Measurements from ENCODE around the gene ADARB2.

The ADARB2 gene

DNA sequence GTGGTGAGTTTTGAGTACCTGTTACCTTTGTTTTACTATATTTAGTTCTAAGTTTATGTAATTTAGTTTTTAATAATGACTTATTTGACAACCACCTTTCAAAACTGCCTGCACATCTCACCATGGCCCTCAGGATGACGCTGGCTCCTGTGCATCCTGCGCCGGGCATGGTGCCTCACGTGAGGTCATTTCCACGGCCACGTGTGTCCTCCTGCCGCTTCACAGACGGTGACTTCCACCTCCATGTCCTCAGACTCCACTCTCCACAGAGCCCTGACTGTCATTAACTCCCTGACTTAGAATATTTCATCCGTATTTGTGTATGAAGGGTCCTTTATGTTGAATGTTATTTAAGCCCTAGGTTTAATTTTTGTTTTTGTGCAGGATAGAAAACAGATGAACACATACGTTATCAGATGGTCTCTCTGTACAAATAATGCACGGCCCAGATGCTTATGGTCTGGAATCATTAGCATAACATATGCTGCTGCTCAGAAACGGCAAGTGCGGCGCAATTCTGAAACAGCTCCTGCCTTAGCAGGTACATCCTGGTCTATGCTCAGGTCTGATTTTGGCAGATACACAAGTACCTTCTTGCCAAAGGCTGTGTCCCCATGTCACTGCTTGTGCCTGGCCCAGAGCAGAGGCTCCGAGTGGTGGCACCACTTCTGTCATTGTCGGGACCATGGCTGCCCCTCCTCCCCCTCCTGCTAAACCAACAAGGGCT is 525.3 kb downstream of the ADARB2 start:
- DNase-seq (ENCODE audit: low read depth in 3 of 3) = no peak

DNA sequence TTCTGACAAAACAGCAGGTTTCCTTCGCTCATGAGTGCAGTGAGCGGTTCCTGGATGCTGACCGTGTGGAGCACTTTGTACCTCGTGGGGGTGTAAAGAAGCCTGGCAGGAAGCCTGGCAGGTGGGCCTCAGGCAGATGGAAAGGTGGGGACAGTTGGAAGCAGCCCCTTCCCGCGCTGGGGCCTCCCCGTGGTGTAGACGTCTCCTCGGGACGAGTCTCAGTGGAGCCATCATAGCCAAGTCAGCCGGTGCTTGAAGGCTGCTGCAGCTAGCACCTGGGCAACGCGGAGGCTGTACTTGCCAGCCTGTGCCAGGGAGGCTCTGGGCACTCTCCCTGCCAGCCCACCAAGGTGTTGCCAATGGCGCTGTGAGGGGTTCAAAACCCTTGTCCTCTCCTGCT is 526.7 kb downstream of the ADARB2 start:
- DNase-seq (ENCODE audit: low read depth in 3 of 3) = no peak

DNA sequence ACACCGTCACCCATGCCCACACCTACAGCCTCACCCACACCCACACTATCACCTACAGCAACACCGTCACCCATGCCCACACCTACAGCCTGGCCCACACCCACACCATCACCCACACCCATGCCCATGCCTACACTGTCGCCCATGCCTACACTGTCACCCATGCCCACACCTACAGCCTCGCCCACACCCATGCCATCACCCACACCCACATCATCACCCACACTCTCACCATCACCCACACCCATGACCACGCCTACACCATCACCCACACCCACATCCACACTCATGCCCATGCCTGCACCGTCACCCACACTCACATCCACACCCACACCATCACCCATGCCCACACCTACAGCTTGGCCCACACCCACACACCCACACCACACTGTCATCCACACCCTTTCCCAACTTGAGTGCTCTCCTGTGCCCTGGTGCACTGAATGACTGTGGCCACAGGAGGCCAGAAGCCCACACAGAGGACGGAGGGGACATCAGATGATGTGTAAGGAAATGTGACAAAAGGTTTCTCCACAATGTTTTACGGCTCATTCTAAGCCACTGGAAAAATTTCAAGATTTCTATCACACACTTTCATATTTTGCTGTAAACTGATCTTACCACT is 527.9 kb downstream of the ADARB2 start:
- no peak for DNase-seq (ENCODE audit: low read depth in 3 of 3)

DNA sequence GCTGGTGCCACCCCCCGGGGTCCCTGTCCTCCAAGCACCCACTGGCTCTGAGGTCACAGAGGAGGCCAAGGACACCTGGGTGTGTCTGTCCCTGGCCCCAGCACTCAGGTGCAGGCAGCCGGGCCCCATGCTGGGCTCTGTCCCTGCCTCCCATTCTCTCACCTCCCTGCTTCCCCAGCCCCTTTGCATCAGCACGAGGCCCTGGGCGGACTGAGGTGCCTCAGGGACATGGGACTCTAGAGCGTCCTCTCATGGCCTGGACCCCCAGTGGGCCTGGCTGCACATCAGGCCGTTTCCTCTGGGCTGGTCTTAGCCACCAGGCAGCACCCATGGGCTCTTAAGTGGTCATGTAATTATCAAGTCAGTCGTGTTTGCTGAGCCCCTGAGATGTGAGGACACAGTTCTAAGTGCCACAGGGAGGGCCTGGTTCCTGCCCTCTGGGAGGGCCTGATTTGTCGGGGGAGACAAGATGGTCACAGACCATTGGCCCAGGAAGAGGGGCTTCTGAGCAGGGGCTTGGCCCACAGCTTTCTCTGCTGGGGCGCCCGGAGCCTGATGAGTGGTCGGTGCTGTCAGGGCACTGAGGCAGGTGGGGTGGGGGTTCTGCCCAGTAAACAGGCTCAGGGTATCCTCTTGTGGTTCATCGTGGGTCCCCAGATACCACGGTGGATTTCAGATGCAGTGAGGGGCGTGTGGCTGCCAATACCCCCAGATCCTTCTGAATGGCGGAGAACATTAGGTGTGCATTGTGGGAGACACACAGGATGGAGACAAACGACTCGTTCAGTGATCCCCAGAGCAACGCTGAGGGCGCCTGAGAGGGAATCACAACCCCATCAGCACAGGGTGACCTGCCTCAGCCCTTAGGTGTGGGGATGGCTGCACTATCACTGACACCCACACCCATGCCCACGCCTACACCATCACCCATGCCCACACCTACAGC is 528.7 kb downstream of the ADARB2 start:
- DNase-seq (ENCODE audit: low read depth in 3 of 3) = no peak

DNA sequence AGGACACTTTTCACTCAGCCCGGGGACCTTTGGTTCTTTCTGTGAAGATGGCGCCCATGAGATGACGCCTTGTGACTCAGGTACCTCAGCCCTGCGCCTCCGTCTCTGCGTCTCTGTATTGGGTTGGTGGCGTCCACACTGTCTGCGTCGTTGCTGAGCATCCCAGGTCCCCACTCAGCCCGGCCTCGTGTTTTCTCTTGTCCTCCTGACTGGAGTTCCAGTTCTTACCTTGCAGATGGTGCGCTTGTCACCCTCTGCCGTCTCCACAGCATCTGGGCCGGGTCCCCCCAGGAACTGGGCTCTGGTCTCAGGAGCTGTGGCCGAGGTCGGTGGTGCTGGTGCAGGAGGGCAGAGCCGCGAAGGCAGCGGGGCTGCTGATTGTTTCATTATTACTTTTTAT is 530.7 kb downstream of the ADARB2 start:
- DNase-seq (ENCODE audit: low read depth in 3 of 3) = no peak

DNA sequence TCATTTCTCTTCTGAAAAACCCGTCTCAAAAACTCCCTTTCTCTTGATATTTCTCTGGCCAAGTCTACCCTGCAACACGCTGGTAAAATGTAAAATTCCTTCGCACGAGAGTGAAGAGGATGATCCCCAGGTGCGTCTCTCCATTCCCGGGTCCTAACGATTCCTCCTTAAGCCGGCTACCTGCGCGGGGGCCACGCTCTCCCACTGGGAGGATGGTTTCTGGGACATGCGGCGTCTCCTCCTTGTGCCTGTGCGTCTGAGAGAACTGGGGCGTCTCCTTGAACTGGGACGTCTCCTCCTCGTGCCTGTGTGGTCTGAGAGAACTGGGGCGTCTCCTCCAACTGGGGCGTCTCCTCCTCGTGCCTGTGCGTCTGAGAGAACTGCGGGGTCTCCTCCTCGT is 531.2 kb downstream of the ADARB2 start:
- no peak for DNase-seq (ENCODE audit: low read depth in 3 of 3)

DNA sequence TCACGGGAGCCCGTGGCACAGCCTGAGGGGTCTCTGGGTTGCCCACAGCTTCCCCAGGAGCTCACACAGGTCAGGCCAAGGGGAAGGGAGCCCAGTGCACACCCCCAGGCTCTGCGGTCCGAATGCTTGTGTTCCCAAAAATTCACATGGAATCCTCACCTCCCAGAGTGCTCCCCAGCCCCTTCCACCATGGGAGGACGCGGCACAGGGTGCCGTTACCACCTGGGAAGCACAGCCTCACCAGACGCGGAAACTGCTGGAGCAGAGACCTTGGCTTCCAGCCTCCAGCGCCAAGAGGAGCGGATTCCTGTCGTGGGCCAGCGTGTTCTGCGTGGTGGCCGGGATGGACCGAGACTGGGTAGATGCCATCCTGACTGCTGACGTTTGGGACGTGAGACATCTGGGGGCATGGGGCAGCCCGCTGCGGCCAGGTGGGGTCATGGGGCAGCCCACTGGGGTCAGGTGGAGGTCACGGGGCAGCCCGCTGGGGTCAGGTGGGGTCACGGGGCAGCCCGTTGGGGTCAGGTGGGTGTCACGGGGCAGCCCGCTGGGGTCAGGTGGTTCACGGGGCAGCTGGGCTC is 531.8 kb downstream of the ADARB2 start:
- no peak for DNase-seq (ENCODE audit: low read depth in 3 of 3)

DNA sequence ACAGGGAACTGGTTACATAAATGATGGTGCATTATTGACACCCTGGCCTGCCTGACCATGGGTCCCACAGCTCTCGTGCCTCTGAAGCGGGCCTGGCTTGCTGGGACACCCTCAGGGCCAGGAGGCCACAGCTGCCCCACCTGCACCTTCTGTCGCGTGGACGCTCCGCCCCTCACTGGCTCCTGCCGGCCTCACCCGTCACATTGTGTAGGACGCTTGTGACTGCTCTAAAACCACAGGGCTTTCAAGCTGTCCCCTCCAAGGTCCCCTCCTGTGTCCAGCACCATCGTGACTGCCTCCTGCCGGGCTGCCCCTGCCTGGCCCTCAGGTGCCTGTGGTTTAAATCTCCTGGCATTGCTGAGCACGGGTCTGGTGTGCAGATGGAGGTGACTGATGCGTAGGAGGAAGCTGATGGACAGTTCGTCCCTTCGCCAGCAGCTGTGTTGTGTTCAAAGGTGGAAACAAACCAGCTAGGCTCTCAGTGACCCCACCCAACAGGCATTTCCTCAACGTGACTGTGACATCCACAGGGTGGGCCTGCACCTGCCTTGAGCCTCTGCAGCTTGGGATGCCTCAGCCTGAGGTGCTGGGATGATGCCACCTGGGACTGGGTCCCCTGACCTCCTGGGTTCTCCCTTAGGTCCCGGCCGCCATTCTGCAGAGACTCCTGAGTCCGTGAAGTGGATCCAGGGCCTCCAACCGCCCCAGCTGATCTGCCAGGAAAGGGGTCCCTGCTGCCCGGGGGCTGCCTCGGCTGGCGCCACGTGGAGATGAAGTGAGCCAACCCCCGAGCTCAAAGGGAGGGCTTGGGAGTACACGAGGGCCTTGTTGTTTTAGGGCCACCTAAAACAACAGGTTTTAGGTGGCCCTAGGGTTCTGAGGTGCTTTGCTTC is 532.6 kb downstream of the ADARB2 start:
- no peak for DNase-seq (ENCODE audit: low read depth in 3 of 3)

DNA sequence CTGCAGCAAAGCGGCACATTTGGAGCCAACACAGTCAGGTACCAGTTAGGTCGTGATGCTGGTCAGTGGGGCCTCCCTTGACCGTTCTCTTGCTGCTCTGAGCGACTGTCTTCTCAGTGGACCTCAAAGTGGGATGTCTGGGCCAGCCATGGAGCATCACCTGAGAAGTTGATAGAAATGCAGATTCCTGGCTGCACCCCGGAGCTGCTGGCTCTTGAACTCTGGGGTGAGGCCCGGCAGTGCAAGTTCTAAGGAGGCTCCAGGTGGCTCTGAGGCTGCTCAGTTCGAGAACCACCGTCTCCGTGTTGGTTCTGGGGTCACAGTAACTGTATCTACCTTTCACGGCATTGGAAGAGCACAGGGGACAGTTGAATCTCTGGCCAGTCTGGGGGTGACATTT is 533.6 kb downstream of the ADARB2 start:
- no peak for DNase-seq (ENCODE audit: low read depth in 3 of 3)

DNA sequence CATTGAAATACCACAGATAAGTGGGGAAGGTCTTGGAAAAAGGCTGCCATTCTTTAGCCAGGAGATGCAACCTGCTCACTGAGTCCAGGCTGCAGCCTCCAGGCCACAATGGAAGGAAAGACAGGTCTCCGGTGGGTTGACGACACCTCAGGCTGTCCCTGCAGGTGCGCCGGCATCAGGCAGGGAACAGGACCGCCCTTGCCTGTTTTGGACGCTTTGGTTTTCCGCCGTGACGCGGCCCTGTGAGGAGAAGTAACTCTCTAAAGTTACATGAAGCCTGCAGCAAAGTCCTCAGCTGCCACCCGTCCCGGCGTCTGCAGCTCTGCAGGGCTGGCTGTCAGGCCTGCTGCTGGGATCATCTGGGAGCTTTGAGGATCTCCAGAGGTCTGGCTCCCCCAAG is 534.1 kb downstream of the ADARB2 start:
- DNase-seq (ENCODE audit: low read depth in 3 of 3) = no peak

DNA sequence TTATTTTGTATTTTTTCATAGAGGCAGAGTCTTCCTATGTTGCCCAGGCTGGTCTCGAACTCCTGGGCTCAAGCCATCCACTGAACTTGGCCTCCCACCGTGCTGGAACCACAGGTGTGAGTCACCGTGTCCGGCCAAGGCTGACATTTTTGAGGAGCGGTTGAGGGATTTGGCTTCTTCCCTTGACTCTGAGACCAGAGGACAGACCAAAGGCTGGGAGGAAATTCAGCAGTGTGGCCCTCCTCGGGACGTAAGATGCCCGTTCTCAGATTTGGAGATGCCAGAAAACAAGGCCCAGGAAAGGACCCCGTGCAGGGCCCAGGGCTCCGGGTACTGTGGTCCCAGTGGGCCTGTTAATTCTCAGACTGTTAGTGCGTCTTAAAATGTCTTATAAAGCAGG is 535.0 kb downstream of the ADARB2 start:
- no peak for DNase-seq (ENCODE audit: low read depth in 3 of 3)

DNA sequence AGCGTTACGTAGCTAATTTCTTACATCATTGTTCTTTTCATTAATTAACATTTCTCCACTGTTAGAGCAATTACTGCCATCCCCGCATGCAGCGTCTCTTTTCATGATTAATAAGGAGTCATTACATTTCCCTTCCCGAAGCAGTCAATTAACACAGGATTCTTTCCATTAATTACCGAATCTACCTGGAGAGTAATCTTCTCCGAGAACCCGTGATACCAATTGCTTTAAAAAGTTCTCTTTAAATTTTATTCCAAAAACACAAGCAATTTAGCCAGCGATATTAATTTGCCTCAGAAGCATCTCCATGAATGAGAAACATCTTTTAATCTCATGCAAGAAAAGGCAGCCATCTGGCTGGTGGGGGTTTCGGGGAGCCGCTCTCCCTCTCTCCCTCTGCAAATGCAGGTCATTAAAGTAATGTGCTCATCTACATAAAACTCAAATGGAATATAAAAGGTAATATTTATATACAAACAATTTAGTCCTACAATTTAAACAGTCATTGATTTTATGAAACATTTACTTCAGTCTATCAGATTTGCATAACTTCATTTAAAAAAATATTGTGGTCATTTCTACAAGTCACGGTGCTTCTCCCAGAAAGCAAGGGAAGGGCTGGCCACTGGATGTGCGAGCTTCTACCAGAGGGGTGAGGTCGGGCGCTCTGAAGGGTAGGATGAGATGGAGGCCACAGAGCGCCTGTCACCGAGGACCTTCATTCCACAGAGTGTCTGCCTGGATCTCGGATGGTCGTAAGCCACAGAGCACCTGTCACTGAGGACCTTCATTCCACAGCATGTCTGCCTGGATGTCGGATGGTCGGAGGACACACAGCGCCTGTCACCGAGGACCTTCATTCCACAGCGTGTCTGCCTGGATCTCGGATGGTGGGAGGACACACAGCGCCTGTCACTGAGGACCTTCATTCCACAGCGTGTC is 536.2 kb downstream of the ADARB2 start:
- DNase-seq (ENCODE audit: low read depth in 3 of 3) = no peak

DNA sequence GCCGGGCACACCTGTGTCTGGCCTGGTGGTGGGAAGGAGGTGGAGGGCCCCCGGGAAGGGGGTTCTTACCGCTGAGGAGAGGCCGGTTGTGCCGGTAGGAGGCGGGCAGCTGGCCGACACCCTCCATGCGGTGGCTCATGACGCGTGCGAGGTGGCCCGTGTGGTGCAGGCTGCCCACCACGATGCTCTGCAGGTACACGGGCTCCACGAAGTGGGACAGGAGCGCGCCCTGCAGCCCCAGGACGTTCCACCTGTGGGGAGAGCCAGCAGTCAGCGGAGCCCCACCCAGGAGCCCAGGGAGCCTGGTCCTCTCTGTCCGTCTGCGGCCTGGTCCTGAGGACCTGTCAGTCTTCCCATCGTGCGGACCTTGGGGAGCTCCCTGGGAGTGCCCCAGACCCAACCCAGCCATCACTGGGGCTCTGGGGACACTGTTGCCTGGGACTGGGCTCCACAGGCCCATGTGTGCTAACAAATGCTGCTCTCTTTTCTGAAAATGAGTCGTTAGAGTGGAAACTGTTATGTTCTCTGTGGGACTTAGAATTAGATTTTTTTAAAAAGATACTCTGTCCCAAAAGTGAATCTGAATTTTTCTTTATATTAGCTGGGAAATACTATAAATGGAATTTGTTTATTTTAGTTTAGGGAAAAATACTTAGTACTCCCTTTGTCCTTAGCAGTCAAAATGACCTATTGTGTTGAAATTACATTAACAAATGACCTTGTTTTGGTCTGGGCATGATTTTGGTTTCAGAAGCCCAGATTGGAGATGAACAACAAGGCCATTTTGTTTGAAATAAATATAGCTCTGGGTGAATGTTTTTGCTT is 537.2 kb downstream of the ADARB2 start:
- DNase-seq (ENCODE audit: low read depth in 3 of 3) = no peak

DNA sequence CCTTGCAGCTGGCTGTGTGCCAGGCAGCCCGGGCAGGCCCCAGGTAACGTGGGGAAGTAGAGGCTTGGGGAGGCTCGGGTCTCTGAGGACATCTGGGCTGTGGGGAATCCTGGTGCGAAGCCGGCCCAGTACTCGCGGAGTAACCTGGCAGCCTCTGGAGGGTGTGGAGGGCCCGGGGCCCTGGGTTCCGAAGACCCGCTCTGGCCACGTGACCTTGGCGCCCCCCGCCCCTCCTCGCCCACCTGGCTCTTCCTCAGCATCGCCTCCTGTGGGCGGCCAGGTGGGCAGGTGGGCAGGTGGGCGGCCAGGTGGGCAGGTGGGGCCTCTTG is 538.0 kb downstream of the ADARB2 start:
- no peak for DNase-seq (ENCODE audit: low read depth in 3 of 3)

DNA sequence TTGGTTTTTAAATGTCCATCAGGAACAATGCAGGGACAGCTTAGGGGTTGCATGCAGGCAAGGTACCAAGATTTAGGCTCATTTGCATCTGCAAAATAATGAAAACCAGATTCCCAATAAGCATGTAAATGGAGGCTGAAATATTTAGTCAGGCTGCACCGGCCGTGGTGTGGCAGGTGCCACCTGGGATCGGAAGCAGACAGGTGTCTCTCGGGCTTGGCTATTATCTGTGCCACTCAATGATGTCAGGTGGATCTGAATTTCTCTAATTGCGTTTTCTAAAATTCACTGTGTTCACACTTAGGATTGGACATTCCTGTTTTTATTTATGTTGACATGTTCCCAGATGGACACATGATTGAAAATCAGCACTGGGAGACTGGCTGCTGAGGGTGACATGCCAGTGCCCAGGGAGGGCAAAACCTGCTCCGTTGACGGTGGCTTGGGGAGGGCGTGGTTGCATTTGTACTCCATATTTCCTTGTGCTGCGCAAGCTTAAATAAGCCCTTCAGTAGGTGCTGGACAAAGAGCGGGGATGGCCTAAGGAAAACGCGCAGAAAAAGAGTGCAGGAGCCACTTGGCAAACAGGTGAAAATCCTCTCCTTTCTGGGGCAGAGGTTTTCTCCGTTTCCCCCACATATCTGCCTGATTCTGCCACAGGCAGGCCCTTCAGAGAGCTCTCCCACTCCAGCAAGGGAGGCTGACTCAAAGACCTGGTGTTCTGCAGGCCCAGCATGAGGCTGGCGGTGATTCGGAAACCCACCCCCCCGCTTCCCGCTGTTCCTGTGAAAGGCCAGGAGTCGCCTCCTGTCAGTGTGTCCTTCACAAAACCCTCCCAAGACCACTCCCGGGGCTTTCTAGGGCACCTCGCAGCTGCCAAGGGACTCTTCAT is 538.6 kb downstream of the ADARB2 start:
- no peak for DNase-seq (ENCODE audit: low read depth in 3 of 3)

DNA sequence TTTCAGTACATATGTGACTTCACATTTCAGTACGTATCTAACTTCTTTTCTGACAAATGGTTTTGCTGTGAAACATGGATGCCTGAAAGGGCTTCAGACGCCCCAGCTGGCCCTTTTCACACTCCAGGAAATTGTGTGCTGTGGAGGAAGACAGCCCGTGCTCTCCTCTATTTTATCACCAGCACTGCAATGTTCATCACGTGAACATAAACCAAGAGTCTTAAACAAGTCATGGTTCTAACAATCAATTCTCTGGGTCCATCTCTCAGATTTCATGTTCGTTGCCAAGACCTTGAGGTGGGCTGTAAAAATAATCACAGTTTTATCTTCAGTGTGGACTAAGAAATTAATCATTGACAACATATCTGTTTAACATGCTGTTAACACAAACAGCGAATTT is 539.9 kb downstream of the ADARB2 start:
- DNase-seq (ENCODE audit: low read depth in 3 of 3) = no peak

DNA sequence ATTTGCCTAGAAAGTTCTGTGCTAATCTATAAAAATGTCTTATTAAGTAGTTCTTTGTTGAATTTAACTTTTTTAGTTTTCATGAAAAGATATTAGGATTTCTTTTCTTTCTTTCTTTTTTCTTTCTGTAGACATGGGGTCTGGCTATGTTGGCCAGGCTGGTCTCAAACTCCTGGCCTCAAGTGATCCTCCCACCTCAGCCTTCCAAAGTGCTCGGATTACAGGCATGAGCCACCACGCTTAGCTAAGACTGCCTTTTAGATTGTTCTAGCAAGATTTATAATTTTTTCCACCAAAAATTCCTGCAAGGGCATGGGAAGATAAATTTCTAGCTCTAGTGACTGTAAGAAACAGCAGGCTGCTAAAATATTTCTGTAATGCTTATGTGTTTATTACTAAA is 540.7 kb downstream of the ADARB2 start:
- no peak for DNase-seq (ENCODE audit: low read depth in 3 of 3)

DNA sequence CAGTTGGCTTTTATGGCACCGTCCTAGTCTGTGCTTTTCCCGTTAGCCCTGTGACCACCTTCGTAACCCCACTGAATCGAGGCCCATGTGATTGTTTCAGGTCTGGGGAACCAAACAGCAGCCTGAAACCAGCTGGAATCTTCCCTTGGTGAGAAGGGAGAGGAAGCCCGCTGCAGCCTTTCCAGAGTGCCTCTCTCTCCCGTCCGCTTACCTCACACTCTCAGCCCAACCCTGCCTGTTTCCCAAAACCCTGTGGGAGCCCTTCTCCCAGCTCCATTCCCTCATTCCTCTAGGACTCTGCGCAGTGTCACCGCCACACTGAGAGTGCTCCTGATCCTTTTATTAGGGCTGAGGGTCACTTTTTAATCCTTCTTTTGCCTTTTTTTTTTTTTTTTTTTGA is 541.5 kb downstream of the ADARB2 start:
- DNase-seq (ENCODE audit: low read depth in 3 of 3) = no peak
